ENCODE data around the gene MUC12.

GRCh38 chr7:100963386-100963785 lies 6.0 kb upstream of the MUC12 start:
- TF ChIP-seq CTCF (conservative IDR thresholded peaks at IDR 0.05) (no peak), EZH2 (IDR thresholded peaks at IDR 0.05; ENCODE audit: low read depth) (no peak)
